ENCODE measurements around the gene GCH1.

GCH1 gene

GRCh38 chr14:54818201-54819133, 84.2 kb downstream of the GCH1 start:
- Histone ChIP-seq H3K4me2 (ENCODE audit: low read length) (no peak overlapping the region), H3K27me3 (ENCODE audit: low read depth, low read length) (no peaks in the 10 kb centered on the region; the same call in 1 of the 2 replicates), H3K27ac (ENCODE audit: low read length) (no peak overlapping the region), H3K4me3 (ENCODE audit: low read length) (no peak overlapping the region), H3K4me1 (ENCODE audit: low read length) (no peaks in the 10 kb centered on the region), H3K9me3 (ENCODE audit: insufficient read depth, low read length) (peaks cover 2% of the 10 kb centered on the region), H3K79me2 (ENCODE audit: low read length) (no peaks in the 10 kb centered on the region), H4K20me1 (ENCODE audit: insufficient read depth, low read length) (no peaks in the 10 kb centered on the region), H2AFZ (ENCODE audit: low read depth, low read length) (no peak overlapping the region), H3K36me3 (replicated peaks; ENCODE audit: low read depth, low read length) (no peaks in the 10 kb centered on the region), H3K9ac (ENCODE audit: low read length) (no peak overlapping the region)
- TF ChIP-seq EZH2phosphoT487 (IDR thresholded peaks at IDR 0.05; ENCODE audit: low read depth), result no peak

- Histone ChIP-seq H3K36me3 (replicated peaks; ENCODE audit: low read depth, low read length) (no peaks in the 10 kb centered on the region), H2AFZ (ENCODE audit: low read depth, low read length) (no peak overlapping the region), H3K27me3 (ENCODE audit: low read depth, low read length) (no peaks in the 10 kb centered on the region; the same call in 1 of the 2 replicates), H3K79me2 (ENCODE audit: low read length) (no peaks in the 10 kb centered on the region), H3K9me3 (ENCODE audit: insufficient read depth, low read length) (no peaks in the 10 kb centered on the region), H3K4me2 (ENCODE audit: low read length) (no peak overlapping the region), H3K4me3 (ENCODE audit: low read length) (no peak overlapping the region), H3K9ac (ENCODE audit: low read length) (no peak overlapping the region), H4K20me1 (ENCODE audit: insufficient read depth, low read length) (no peaks in the 10 kb centered on the region), H3K27ac (ENCODE audit: low read length) (no peak overlapping the region), H3K4me1 (ENCODE audit: low read length) (no peaks in the 10 kb centered on the region)
- TF ChIP-seq CTCF (IDR thresholded peaks at IDR 0.05; ENCODE audit: low read depth, low read length) (no peak), EZH2phosphoT487 (IDR thresholded peaks at IDR 0.05; ENCODE audit: low read depth) (no peak)
These were observed 85.1 kb downstream of the GCH1 start for GRCh38 chr14:54817506-54817905.

GRCh38 chr14:54816450-54816849, 86.2 kb downstream of the GCH1 start:
- no peak for TF ChIP-seq EZH2phosphoT487 (IDR thresholded peaks at IDR 0.05; ENCODE audit: low read depth)
- no peak for TF ChIP-seq CTCF (IDR thresholded peaks at IDR 0.05; ENCODE audit: low read depth, low read length)
- Histone ChIP-seq H2AFZ (ENCODE audit: low read depth, low read length) (no peak overlapping the region), H3K27ac (ENCODE audit: low read length) (no peak overlapping the region), H3K4me3 (ENCODE audit: low read length) (no peak overlapping the region), H3K36me3 (replicated peaks; ENCODE audit: low read depth, low read length) (no peaks in the 10 kb centered on the region), H3K9ac (ENCODE audit: low read length) (no peak overlapping the region), H3K4me2 (ENCODE audit: low read length) (no peak overlapping the region), H3K79me2 (ENCODE audit: low read length) (no peaks in the 10 kb centered on the region), H3K4me1 (ENCODE audit: low read length) (no peaks in the 10 kb centered on the region), H3K9me3 (ENCODE audit: insufficient read depth, low read length) (no peaks in the 10 kb centered on the region), H4K20me1 (ENCODE audit: insufficient read depth, low read length) (no peaks in the 10 kb centered on the region), H3K27me3 (ENCODE audit: low read depth, low read length) (peaks cover under 1% of the 10 kb centered on the region; the same call in 1 of the 2 replicates)

- no peaks in the 10 kb centered on the region for H3K9me3 ChIP-seq (ENCODE audit: insufficient read depth, low read length)
- H3K27ac ChIP-seq (ENCODE audit: low read length), result no peak overlapping the region
- no peak overlapping the region for H2AFZ ChIP-seq (ENCODE audit: low read depth, low read length)
- H3K79me2 ChIP-seq (ENCODE audit: low read length), result no peaks in the 10 kb centered on the region
- H3K4me3 ChIP-seq (ENCODE audit: low read length), result no peak overlapping the region
- no peaks in the 10 kb centered on the region for H3K36me3 ChIP-seq (replicated peaks; ENCODE audit: low read depth, low read length)
- TF ChIP-seq EZH2phosphoT487 (IDR thresholded peaks at IDR 0.05; ENCODE audit: low read depth), result no peak
- TF ChIP-seq CTCF (IDR thresholded peaks at IDR 0.05; ENCODE audit: low read depth, low read length), result no peak
- no peaks in the 10 kb centered on the region for H4K20me1 ChIP-seq (ENCODE audit: insufficient read depth, low read length)
- H3K4me1 ChIP-seq (ENCODE audit: low read length), result no peaks in the 10 kb centered on the region
- no peak overlapping the region for H3K4me2 ChIP-seq (ENCODE audit: low read length)
- no peak overlapping the region for H3K9ac ChIP-seq (ENCODE audit: low read length)
- H3K27me3 ChIP-seq (ENCODE audit: low read depth, low read length), result peaks cover 6% of the 10 kb centered on the region; the same call in 1 of the 2 replicates
These were observed 87.1 kb downstream of the GCH1 start for GRCh38 chr14:54815515-54815914.

All from OCI-LY3 (cell line).